ENCODE results near the gene TMEM163. TPM values are rescaled to one million over a fixed set of nuclear protein-coding genes. Genes with fewer than 3 reads are reported as not detected.

TMEM163 gene
- total RNA-seq, 1 donor, result not detected

DNA sequence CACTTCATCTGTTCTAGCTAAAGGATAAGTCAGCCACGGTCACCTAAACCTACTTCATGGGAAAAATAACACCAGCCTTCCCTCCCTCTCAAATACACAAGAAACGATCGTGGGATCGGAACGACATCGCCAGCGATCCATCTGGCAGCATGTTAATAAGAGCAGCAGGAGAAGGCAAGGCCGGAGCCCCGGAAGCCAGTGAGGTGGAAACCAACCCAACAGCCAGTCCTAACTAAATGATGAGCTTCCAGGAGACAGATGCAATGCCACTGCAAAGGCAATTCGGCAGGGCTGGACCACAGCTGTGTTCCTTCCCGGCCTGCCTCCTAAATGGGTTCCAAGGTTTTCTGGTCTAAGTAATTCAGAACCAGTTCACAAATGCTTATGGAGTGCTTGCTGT is 117.5 kb downstream of the TMEM163 start:
- H3K27ac ChIP-seq (ENCODE audit: low read depth, low read length), result no peak overlapping the region
- TF ChIP-seq, protein P1, sequence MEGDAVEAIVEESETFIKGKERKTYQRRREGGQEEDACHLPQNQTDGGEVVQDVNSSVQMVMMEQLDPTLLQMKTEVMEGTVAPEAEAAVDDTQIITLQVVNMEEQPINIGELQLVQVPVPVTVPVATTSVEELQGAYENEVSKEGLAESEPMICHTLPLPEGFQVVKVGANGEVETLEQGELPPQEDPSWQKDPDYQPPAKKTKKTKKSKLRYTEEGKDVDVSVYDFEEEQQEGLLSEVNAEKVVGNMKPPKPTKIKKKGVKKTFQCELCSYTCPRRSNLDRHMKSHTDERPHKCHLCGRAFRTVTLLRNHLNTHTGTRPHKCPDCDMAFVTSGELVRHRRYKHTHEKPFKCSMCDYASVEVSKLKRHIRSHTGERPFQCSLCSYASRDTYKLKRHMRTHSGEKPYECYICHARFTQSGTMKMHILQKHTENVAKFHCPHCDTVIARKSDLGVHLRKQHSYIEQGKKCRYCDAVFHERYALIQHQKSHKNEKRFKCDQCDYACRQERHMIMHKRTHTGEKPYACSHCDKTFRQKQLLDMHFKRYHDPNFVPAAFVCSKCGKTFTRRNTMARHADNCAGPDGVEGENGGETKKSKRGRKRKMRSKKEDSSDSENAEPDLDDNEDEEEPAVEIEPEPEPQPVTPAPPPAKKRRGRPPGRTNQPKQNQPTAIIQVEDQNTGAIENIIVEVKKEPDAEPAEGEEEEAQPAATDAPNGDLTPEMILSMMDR (IDR thresholded peaks at IDR 0.05; ENCODE audit: extremely low read depth, low read depth, low read length), result no peak
- no peak for DNase-seq (ENCODE audit: insufficient read length, low spot score, missing footprints)
- no peaks in the 10 kb centered on the region for H3K36me3 ChIP-seq (ENCODE audit: insufficient read depth, low read length)
- no peak overlapping the region for H2AFZ ChIP-seq (ENCODE audit: low read length)
- H3K4me1 ChIP-seq (ENCODE audit: insufficient read depth, low read length), result no peaks in the 10 kb centered on the region
- no peaks in the 10 kb centered on the region for H3K79me2 ChIP-seq (ENCODE audit: insufficient read depth, low read length)
- no peaks in the 10 kb centered on the region for H4K20me1 ChIP-seq (ENCODE audit: insufficient read depth, low read length)
- no peaks in the 10 kb centered on the region for H3K27me3 ChIP-seq (ENCODE audit: insufficient read depth, low read length)
- no peak overlapping the region for H3K4me3 ChIP-seq (ENCODE audit: insufficient read depth, low read length)
- no peaks in the 10 kb centered on the region for H3K9me3 ChIP-seq (ENCODE audit: low read depth, low read length)
- no peak overlapping the region for H3K4me2 ChIP-seq (ENCODE audit: insufficient read depth, low read length)

DNA sequence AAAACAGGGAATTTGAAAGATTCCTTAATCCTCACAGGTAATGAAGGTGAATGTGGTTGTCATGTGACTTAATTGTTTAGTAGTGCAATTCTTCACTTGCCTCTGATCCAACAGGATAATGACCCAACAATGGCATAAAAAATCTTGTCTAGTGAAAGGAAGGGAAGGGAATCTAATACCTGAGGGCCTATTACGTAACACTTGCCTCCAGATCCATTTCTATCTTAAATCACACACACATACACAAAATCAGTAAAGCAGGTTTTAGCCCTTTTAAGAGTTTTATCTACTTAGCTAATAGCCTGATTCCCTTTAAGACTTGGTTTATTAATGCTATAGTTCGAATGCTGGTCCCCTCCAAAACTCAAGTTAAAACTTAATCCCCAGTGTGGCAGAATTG is 118.6 kb downstream of the TMEM163 start:
- TF ChIP-seq, protein P1 (IDR thresholded peaks at IDR 0.05; ENCODE audit: extremely low read depth, low read depth, low read length), result no peak
- Histone ChIP-seq H3K4me1 (ENCODE audit: insufficient read depth, low read length) (no peaks in the 10 kb centered on the region), H3K27ac (ENCODE audit: low read depth, low read length) (no peak overlapping the region), H3K27me3 (ENCODE audit: insufficient read depth, low read length) (no peaks in the 10 kb centered on the region), H3K79me2 (ENCODE audit: insufficient read depth, low read length) (no peaks in the 10 kb centered on the region), H3K4me3 (ENCODE audit: insufficient read depth, low read length) (no peak overlapping the region), H3K4me2 (ENCODE audit: insufficient read depth, low read length) (no peak overlapping the region), H4K20me1 (ENCODE audit: insufficient read depth, low read length) (no peaks in the 10 kb centered on the region), H3K9me3 (ENCODE audit: low read depth, low read length) (no peaks in the 10 kb centered on the region), H3K36me3 (ENCODE audit: insufficient read depth, low read length) (no peaks in the 10 kb centered on the region), H2AFZ (ENCODE audit: low read length) (no peak overlapping the region)
- DNase-seq (ENCODE audit: insufficient read length, low spot score, missing footprints), result no peak

DNA sequence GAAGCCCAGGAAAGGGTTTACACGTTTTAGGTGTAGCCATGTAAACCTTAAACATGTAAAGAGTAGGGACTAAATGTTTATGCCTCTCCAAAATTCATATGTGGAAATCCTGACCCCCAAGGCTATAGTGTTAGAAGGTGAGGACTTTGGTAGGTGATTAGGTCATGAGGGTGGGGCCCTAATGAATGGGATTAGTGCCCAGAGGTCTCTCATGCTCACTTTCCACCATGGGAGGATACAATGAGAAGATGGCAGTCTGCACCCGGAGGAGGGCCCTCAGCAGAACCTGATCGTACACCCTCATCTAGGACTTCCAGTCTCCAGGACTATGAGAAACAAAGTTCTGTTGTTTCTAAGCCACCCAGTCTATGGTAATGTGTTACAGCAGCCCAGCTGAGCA is 119.6 kb downstream of the TMEM163 start:
- no peak overlapping the region for H3K27ac ChIP-seq (ENCODE audit: low read depth, low read length)
- H3K79me2 ChIP-seq (ENCODE audit: insufficient read depth, low read length), result no peaks in the 10 kb centered on the region
- TF ChIP-seq, protein P1 (IDR thresholded peaks at IDR 0.05; ENCODE audit: extremely low read depth, low read depth, low read length), result no peak
- H2AFZ ChIP-seq (ENCODE audit: low read length), result no peak overlapping the region
- H3K4me2 ChIP-seq (ENCODE audit: insufficient read depth, low read length), result no peak overlapping the region
- no peaks in the 10 kb centered on the region for H3K27me3 ChIP-seq (ENCODE audit: insufficient read depth, low read length)
- H4K20me1 ChIP-seq (ENCODE audit: insufficient read depth, low read length), result no peaks in the 10 kb centered on the region
- DNase-seq (ENCODE audit: insufficient read length, low spot score, missing footprints), result no peak
- H3K9me3 ChIP-seq (ENCODE audit: low read depth, low read length), result no peaks in the 10 kb centered on the region
- no peaks in the 10 kb centered on the region for H3K36me3 ChIP-seq (ENCODE audit: insufficient read depth, low read length)
- no peaks in the 10 kb centered on the region for H3K4me1 ChIP-seq (ENCODE audit: insufficient read depth, low read length)
- no peak overlapping the region for H3K4me3 ChIP-seq (ENCODE audit: insufficient read depth, low read length)

DNA sequence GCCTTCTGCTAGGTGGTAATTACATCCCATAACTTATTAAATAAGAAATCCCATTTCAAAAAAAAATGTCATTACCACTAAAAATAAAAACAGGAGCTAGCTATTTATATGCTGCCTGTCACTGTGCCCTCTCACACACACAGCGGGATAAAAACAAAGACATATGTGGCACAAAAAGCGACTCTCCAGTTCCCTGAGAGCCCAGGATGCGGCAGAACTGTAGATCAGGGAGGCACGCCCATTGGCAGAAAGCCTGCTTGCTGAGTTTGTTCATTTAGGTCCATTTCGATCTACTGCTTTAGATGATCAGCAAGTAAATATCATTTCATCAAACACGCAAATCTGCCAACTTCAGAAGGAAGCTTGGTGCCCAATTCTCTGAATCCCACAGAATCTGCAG is 124.4 kb downstream of the TMEM163 start:
- no peak overlapping the region for H3K4me3 ChIP-seq (ENCODE audit: insufficient read depth, low read length)
- no peaks in the 10 kb centered on the region for H3K79me2 ChIP-seq (ENCODE audit: insufficient read depth, low read length)
- no peaks in the 10 kb centered on the region for H3K27me3 ChIP-seq (ENCODE audit: insufficient read depth, low read length)
- H3K4me2 ChIP-seq (ENCODE audit: insufficient read depth, low read length), result no peak overlapping the region
- no peak overlapping the region for H2AFZ ChIP-seq (ENCODE audit: low read length)
- H3K27ac ChIP-seq (ENCODE audit: low read depth, low read length), result no peak overlapping the region
- H3K4me1 ChIP-seq (ENCODE audit: insufficient read depth, low read length), result no peaks in the 10 kb centered on the region
- H3K36me3 ChIP-seq (ENCODE audit: insufficient read depth, low read length), result no peaks in the 10 kb centered on the region
- DNase-seq (ENCODE audit: insufficient read length, low spot score, missing footprints), result no peak
- H3K9me3 ChIP-seq (ENCODE audit: low read depth, low read length), result peaks cover 2% of the 10 kb centered on the region
- no peaks in the 10 kb centered on the region for H4K20me1 ChIP-seq (ENCODE audit: insufficient read depth, low read length)
- TF ChIP-seq, protein P1 (IDR thresholded peaks at IDR 0.05; ENCODE audit: extremely low read depth, low read depth, low read length), result no peak

Data from osteoblast (primary cell).